HG03457 (cell line): Measurements from ENCODE around the gene PLPP1.
"Not testable (repeated sequence)": the region's sequence is repeated elsewhere in the genome, so short reads cannot be mapped to it uniquely, and the experiment has no call there.

Experiments used
- ATAC-seq: cut with Tn5 transposase; IDR thresholded peaks from one replicate; pipeline ENCODE4 v1.9.1; 2021; ENCODE audit warnings: moderate number of reproducible peaks; ENCODE audit not compliant: unreplicated experiment

PLPP1 gene

GRCh38 chr5:55546947-55547346 is 12.2 kb upstream of the PLPP1 start:
- ATAC-seq = no peak

- no peak for ATAC-seq
Measured at GRCh38 chr5:55544341-55544740, 9.6 kb upstream of the PLPP1 start.

- ATAC-seq = no peak
Measured at GRCh38 chr5:55541056-55541635, 6.4 kb upstream of the PLPP1 start.

- no peak for ATAC-seq
Measured at GRCh38 chr5:55540525-55540924, 5.8 kb upstream of the PLPP1 start.

- no peak for ATAC-seq
Measured at GRCh38 chr5:55540024-55540423, 5.3 kb upstream of the PLPP1 start.

GRCh38 chr5:55538661-55539060 is 3.9 kb upstream of the PLPP1 start:
- ATAC-seq = no peak

GRCh38 chr5:55537315-55537714 is 2.6 kb upstream of the PLPP1 start:
- ATAC-seq = not testable (repeated sequence)

- ATAC-seq = peak; percentile 9
Measured at GRCh38 chr5:55535199-55535905, 588 bp upstream of the PLPP1 start.

- ATAC-seq = peak; percentile 38
Measured at GRCh38 chr5:55533521-55534435, 986 bp downstream of the PLPP1 start.

- no peak for ATAC-seq
Measured at GRCh38 chr5:55530669-55531068, 4.1 kb downstream of the PLPP1 start.

GRCh38 chr5:55524816-55525215 is 9.9 kb downstream of the PLPP1 start:
- ATAC-seq = no peak

GRCh38 chr5:55523293-55523692 is 11.5 kb downstream of the PLPP1 start:
- ATAC-seq = no peak

- ATAC-seq = no peak
Measured at GRCh38 chr5:55521881-55522280, 12.9 kb downstream of the PLPP1 start.

GRCh38 chr5:55520117-55520839 is 14.5 kb downstream of the PLPP1 start:
- ATAC-seq = no peak

- no peak for ATAC-seq
Measured at GRCh38 chr5:55518831-55519390, 15.9 kb downstream of the PLPP1 start.

- no peak for ATAC-seq
Measured at GRCh38 chr5:55517804-55518203, 17.0 kb downstream of the PLPP1 start.

GRCh38 chr5:55511010-55511409 is 23.8 kb downstream of the PLPP1 start:
- no peak for ATAC-seq

- ATAC-seq = no peak
Measured at GRCh38 chr5:55510523-55510880, 24.3 kb downstream of the PLPP1 start.

GRCh38 chr5:55509796-55510522 is 24.8 kb downstream of the PLPP1 start:
- ATAC-seq = no peak

GRCh38 chr5:55509097-55509496 is 25.7 kb downstream of the PLPP1 start:
- no peak for ATAC-seq
